Stimulated activated effector memory CD8-positive, alpha-beta T cell treated with anti-CD3 and anti-CD28 coated beads, Interleukin-12 subunit alpha, Interleukin-12 subunit beta, amount 100 ng/mL, for 72 hours (primary cell): Measurements from ENCODE around the gene FOXO1.

Experiments used
- ATAC-seq: fragments of 150-1000 bp; cut with Tn5 transposase; 2 replicates; pipeline ENCODE4 v1.10.0; 2021
- DNase-seq, 2 donors: peaks; one replicate each; pipeline ENCODE4 v3.0.0; 2021 to 2022; ENCODE audit warnings: low spot score in 2 of 2
- H3K27ac Mint-ChIP-seq: one replicate; pipeline ENCODE4 v1.8.0; 2022; ENCODE audit warnings: mild to moderate bottlenecking, mixed read lengths
- H3K36me3 Mint-ChIP-seq: one replicate; pipeline ENCODE4 v1.8.0; 2022; ENCODE audit warnings: mild to moderate bottlenecking, mixed read lengths
- H3K4me1 Mint-ChIP-seq: one replicate; pipeline ENCODE4 v1.8.0; 2022; ENCODE audit warnings: mixed read lengths
- H3K4me3 Mint-ChIP-seq: one replicate; pipeline ENCODE4 v1.8.0; 2022; ENCODE audit warnings: mild to moderate bottlenecking, mixed read lengths
- H3K9me3 Mint-ChIP-seq: one replicate; pipeline ENCODE4 v1.8.0; 2022; ENCODE audit warnings: mixed read lengths

Gene FOXO1

DNA sequence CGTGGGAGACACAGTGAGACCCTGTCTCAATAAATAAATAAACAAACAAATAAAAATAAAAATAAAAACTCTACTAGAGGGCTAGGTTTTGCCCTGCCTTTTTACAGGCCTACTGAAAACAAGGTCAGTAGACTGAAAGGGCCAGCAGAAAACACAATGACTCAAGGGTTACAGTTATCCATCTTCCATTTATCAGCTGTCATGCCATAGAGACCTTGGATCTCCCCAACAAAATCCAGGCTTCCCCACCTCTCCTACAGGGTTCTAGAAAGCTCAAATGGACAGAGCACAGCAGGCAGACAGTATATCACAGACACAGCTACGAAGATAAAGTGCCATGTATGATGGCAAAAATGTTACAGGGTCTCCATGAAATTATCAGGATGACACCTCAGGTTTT is 54.4 kb downstream of the FOXO1 start:
- DNase-seq (peak in 1 of 2 donors; percentile 39), ATAC-seq (no peak)
- Mint-ChIP-seq H3K36me3 (peaks cover 9% of the 10 kb centered on the region), H3K4me1 (peaks cover 75% of the 10 kb centered on the region), H3K27ac (peak overlapping the region; percentile 95), H3K4me3 (peak overlapping the region; percentile 74), H3K9me3 (no peaks in the 10 kb centered on the region)

- no peak for ATAC-seq
- H3K36me3 Mint-ChIP-seq: peaks cover 9% of the 10 kb centered on the region
- peaks cover 76% of the 10 kb centered on the region for H3K4me1 Mint-ChIP-seq
- peak in 1 of 2 donors; percentile 47 for DNase-seq
- no peaks in the 10 kb centered on the region for H3K9me3 Mint-ChIP-seq
- peak overlapping the region; percentile 74 for H3K4me3 Mint-ChIP-seq
- peak overlapping the region; percentile 95 for H3K27ac Mint-ChIP-seq
Measured at GRCh38 chr13:40611635-40612034, 54.8 kb downstream of the FOXO1 start.

GRCh38 chr13:40611004-40611403 is 55.4 kb downstream of the FOXO1 start:
- Mint-ChIP-seq H3K27ac (peak overlapping the region; percentile 95), H3K4me3 (peak overlapping the region; percentile 12), H3K36me3 (peaks cover 9% of the 10 kb centered on the region), H3K9me3 (no peaks in the 10 kb centered on the region), H3K4me1 (peaks cover 76% of the 10 kb centered on the region)
- ATAC-seq: peak; percentile 35
- peak in 1 of 2 donors; percentile 3 for DNase-seq

DNA sequence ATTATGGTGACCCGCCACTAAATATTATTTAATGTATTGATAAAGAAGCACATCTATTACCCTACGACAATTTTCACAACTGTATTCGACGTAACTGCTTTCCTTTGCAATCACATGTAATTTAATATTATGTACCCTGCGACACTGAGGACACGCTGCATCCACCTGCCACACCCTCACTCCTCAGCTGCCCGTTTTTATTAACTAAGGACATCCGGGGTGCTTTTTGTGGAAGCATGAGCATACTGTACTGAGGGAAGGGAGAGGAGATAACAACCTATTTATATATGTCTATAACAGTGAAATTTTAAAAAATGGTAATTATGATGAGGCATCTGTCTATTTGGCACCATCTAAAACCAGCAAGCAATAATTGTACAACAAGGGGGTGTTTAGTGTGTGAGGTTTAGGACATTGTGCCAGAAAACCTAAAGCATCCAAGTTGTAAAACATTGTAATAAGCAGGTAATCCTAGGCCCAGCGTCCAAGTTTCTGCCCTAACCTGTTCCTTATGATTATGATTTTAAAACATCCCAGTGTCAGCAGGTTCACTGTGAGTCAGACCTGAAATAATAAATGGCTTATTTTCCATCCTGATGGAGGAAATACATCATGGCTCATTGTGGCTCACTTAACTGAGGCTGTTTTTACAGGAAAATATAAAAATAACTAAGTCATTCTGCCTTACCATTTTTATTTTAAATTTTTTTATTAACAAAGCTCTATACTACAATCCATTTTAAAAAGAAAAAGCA is 56.3 kb downstream of the FOXO1 start:
- DNase-seq: peak in 1 of 2 donors; percentile 15
- H3K27ac Mint-ChIP-seq: peak overlapping the region; percentile 95
- no peak for ATAC-seq
- H3K4me1 Mint-ChIP-seq: peaks cover 76% of the 10 kb centered on the region
- H3K36me3 Mint-ChIP-seq: peaks cover 9% of the 10 kb centered on the region
- peak overlapping the region; percentile 12 for H3K4me3 Mint-ChIP-seq
- no peaks in the 10 kb centered on the region for H3K9me3 Mint-ChIP-seq

DNA sequence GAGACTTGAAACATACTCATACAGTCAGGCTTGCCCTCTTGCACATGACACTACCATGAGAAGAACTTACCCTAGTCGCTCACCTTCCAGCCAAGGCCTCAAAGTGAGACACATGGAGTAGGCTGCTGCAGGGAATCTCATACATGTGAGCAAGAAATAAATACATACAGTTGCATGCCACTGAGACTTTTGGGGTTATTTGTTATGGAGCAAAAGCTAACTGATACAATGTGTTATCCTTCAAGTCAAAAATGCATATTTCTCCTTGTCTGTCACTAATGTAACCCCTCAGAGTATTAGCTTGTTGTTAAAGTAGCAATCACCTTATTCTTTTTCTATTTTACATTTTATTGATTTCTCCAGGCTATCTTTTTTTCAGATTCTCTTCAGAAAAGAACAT is 58.1 kb downstream of the FOXO1 start:
- peaks cover 6% of the 10 kb centered on the region for H3K36me3 Mint-ChIP-seq
- no peak for ATAC-seq
- H3K4me1 Mint-ChIP-seq: peaks cover 71% of the 10 kb centered on the region
- H3K9me3 Mint-ChIP-seq: no peaks in the 10 kb centered on the region
- DNase-seq: no peak
- no peak overlapping the region for H3K4me3 Mint-ChIP-seq
- no peak overlapping the region for H3K27ac Mint-ChIP-seq

DNA sequence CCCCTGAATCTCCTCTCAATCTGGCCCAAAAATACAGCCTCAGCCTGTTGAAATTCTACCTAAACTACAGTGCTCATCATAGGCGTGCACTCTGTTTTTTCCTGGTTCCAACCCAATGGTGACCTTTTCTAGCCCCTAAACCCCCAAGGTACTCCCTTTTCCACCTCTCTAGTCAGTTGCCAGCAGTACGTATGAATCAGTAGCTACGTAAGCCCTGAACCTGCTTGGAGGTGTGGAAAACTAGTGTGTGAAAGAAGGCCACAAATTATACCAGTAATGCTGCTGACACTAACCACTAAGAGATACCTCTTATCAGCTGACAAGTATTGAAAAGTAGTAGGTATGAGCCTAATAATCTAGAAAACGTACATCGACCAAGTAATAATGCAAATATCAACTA is 60.9 kb downstream of the FOXO1 start:
- ATAC-seq: peak; percentile 76
- Mint-ChIP-seq H3K27ac (peak overlapping the region; percentile 9), H3K4me1 (peaks cover 59% of the 10 kb centered on the region), H3K4me3 (no peak overlapping the region), H3K36me3 (no peaks in the 10 kb centered on the region), H3K9me3 (no peaks in the 10 kb centered on the region)
- DNase-seq: no peak

DNA sequence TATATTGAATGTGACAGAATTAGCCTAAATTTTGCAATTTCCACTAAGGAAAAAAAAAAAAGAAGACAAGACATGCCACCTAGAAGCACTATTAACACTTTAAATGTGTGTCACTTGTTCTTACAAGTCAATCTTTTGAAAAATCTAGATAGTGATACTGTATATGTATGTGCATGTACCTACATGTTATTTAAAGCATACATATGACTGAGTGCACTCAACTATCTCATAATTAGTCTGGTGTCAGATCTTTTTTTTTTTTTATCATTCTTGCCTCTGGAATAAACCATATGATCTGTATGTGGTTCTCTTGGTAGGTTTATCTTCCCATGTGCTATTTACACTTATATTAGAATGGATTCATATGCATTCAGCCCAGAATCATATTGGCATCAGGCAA is 62.3 kb downstream of the FOXO1 start:
- peaks cover 68% of the 10 kb centered on the region for H3K4me1 Mint-ChIP-seq
- DNase-seq (no peak), ATAC-seq (no peak)
- no peaks in the 10 kb centered on the region for H3K36me3 Mint-ChIP-seq
- H3K4me3 Mint-ChIP-seq: no peak overlapping the region
- no peak overlapping the region for H3K27ac Mint-ChIP-seq
- no peaks in the 10 kb centered on the region for H3K9me3 Mint-ChIP-seq

GRCh38 chr13:40600149-40600751 is 66.2 kb downstream of the FOXO1 start:
- Mint-ChIP-seq H3K4me3 (peak overlapping the region; percentile 62), H3K4me1 (peaks cover 70% of the 10 kb centered on the region), H3K9me3 (no peaks in the 10 kb centered on the region), H3K27ac (peak overlapping the region; percentile 86), H3K36me3 (no peaks in the 10 kb centered on the region)
- DNase-seq: peak in 1 of 2 donors; percentile 49
- ATAC-seq: peak; percentile 77

- DNase-seq: no peak
- H3K4me1 Mint-ChIP-seq: peaks cover 68% of the 10 kb centered on the region
- H3K27ac Mint-ChIP-seq: peak overlapping the region; percentile 86
- peak; percentile 83 for ATAC-seq
- H3K4me3 Mint-ChIP-seq: peak overlapping the region; percentile 62
- H3K36me3 Mint-ChIP-seq: no peaks in the 10 kb centered on the region
- no peaks in the 10 kb centered on the region for H3K9me3 Mint-ChIP-seq
Measured at GRCh38 chr13:40599747-40600146, 66.7 kb downstream of the FOXO1 start.

DNA sequence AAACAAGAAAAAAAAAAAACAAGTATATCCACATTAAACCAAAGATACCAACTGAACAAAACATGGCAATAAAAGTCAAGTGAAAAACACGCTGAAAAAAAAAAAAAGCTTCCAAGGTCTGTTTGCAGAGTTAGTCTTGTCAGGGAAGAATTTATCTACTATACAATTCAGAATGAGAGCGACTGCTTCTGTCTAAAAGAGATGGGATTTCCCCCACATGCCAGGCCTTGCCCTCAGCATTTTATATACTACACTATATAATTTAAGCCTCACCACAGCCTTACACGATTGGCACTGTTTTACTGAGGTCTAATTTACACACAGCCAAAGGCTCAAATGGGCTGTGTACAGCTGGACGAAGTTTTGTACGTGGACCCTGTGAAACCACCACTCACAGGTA is 67.3 kb downstream of the FOXO1 start:
- H3K4me3 Mint-ChIP-seq: peak overlapping the region; percentile 62
- peak; percentile 57 for ATAC-seq
- H3K9me3 Mint-ChIP-seq: no peaks in the 10 kb centered on the region
- no peaks in the 10 kb centered on the region for H3K36me3 Mint-ChIP-seq
- peak overlapping the region; percentile 86 for H3K27ac Mint-ChIP-seq
- peak in 1 of 2 donors; percentile 44 for DNase-seq
- H3K4me1 Mint-ChIP-seq: peaks cover 66% of the 10 kb centered on the region

DNA sequence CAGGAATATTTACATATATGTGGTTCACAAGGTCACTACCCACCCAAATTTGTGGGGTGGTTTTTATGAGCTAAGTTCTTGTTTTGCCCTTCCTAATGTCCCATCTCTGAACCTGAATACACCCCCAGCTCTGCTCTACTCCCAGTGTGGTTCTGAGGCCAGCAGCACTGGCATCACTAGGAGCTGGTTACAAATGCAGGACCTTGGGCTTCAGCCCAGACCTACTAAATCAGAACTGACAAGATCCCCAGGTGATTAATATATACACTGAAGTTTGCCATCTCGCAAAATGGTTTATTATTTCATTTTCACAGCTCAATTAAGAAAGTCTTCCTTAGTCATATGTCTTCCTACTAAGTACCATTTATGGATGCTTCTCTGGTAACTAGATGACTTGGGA is 67.9 kb downstream of the FOXO1 start:
- H3K4me3 Mint-ChIP-seq: peak overlapping the region; percentile 62
- ATAC-seq (no peak), DNase-seq (peak in 1 of 2 donors; percentile 45)
- no peak overlapping the region for H3K27ac Mint-ChIP-seq
- H3K36me3 Mint-ChIP-seq: no peaks in the 10 kb centered on the region
- H3K9me3 Mint-ChIP-seq: no peaks in the 10 kb centered on the region
- H3K4me1 Mint-ChIP-seq: peaks cover 65% of the 10 kb centered on the region

GRCh38 chr13:40597735-40598365 is 68.6 kb downstream of the FOXO1 start:
- Mint-ChIP-seq H3K4me1 (peaks cover 58% of the 10 kb centered on the region), H3K27ac (peak overlapping the region; percentile 70), H3K9me3 (no peaks in the 10 kb centered on the region), H3K4me3 (peak overlapping the region; percentile 17), H3K36me3 (no peaks in the 10 kb centered on the region)
- ATAC-seq (no peak), DNase-seq (peak in 1 of 2 donors; percentile 42)

DNA sequence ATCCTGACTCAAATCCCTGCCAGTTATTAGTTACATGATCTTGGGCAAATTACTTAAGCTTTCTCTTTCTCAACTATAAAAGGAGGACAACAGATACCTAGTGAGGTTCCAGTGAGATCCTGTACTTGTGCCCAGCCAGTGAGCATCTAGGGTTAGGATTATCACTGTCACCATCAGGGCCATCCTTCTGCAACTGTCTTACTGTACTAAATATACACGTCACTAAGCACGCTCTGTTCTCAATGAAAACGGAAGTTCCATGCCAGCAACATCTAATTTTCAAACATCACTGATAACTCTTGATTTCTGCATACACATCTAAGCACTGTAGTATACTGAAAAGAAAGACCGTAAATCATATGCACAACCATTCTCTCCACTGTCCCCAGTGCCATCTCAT is 70.0 kb downstream of the FOXO1 start:
- peaks cover 5% of the 10 kb centered on the region for H3K36me3 Mint-ChIP-seq
- ATAC-seq: peak; percentile 36
- no peaks in the 10 kb centered on the region for H3K9me3 Mint-ChIP-seq
- peak in 1 of 2 donors; percentile 41 for DNase-seq
- H3K27ac Mint-ChIP-seq: peak overlapping the region; percentile 70
- H3K4me3 Mint-ChIP-seq: peak overlapping the region; percentile 1
- peaks cover 66% of the 10 kb centered on the region for H3K4me1 Mint-ChIP-seq

GRCh38 chr13:40595693-40596092 is 70.7 kb downstream of the FOXO1 start:
- DNase-seq (peak in 1 of 2 donors; percentile 1), ATAC-seq (no peak)
- H3K36me3 Mint-ChIP-seq: peaks cover 5% of the 10 kb centered on the region
- H3K4me1 Mint-ChIP-seq: peaks cover 73% of the 10 kb centered on the region
- no peaks in the 10 kb centered on the region for H3K9me3 Mint-ChIP-seq
- no peak overlapping the region for H3K27ac Mint-ChIP-seq
- H3K4me3 Mint-ChIP-seq: no peak overlapping the region

- no peak overlapping the region for H3K4me3 Mint-ChIP-seq
- no peak for ATAC-seq
- H3K9me3 Mint-ChIP-seq: no peaks in the 10 kb centered on the region
Measured at GRCh38 chr13:40592035-40592434, 74.4 kb downstream of the FOXO1 start.

More at GRCh38 chr13:40592035-40592434, 74.4 kb downstream of the FOXO1 start:
- peaks cover 5% of the 10 kb centered on the region for H3K36me3 Mint-ChIP-seq
- no peak overlapping the region for H3K27ac Mint-ChIP-seq
- no peak for DNase-seq
- H3K4me1 Mint-ChIP-seq: peaks cover 70% of the 10 kb centered on the region
